SH-SY5Y (cell line): ENCODE data around the gene TXNDC2.

Experiments used
- GATA2 ChIP-seq: IDR thresholded peaks from 2 replicates; pipeline ENCODE4 v1.6.1; 2011; ENCODE audit warnings: mild to moderate bottlenecking, low read depth, low read length
- GATA3 ChIP-seq: IDR thresholded peaks from 2 replicates; pipeline ENCODE4 v1.6.1; 2011; ENCODE audit warnings: low read depth, mild to moderate bottlenecking, low read length, moderate library complexity

- TF ChIP-seq GATA3: peak; percentile 54; the same call in 1 of the 2 replicates
- peak; percentile 81 for TF ChIP-seq GATA2
Measured at GRCh38 chr18:9913151-9913525, 27.4 kb downstream of the TXNDC2 start.
